Nephron progenitor cell (in vitro differentiated cells): ENCODE measurements around the gene KICS2.
A peak's percentile ranks its signal among the peaks of the same experiment; 100 is the strongest.
"Not testable (repeated sequence)": the region's sequence is repeated elsewhere in the genome, so short reads cannot be mapped to it uniquely, and the experiment has no call there.

Experiments
- DNase-seq: peaks from one replicate; pipeline ENCODE4 v3.0.0; 2021
- H3K27ac Mint-ChIP-seq: 2 replicates; pipeline ENCODE4 v1.8.0; 2021; ENCODE audit warnings: mild to moderate bottlenecking, moderate library complexity, mixed read lengths
- H3K27me3 Mint-ChIP-seq: 2 replicates; pipeline ENCODE4 v1.8.0; 2021; ENCODE audit warnings: mild to moderate bottlenecking, low read depth, mixed read lengths; ENCODE audit not compliant: poor library complexity
- H3K36me3 Mint-ChIP-seq: 2 replicates; pipeline ENCODE4 v1.8.0; 2021; ENCODE audit warnings: low read depth, mixed read lengths
- H3K4me1 Mint-ChIP-seq: 2 replicates; pipeline ENCODE4 v1.8.0; 2021; ENCODE audit warnings: mixed read lengths
- H3K4me3 Mint-ChIP-seq: 2 replicates; pipeline ENCODE4 v1.8.0; 2021; ENCODE audit warnings: mild to moderate bottlenecking, moderate library complexity, mixed read lengths
- H3K9me3 Mint-ChIP-seq: 2 replicates; pipeline ENCODE4 v1.8.0; 2021; ENCODE audit warnings: mild to moderate bottlenecking, moderate library complexity, mixed read lengths
- CTCF ChIP-seq: fragments of 200-600 bp; sonication (generic); IDR thresholded peaks from 2 replicates; pipeline ENCODE4 v1.5.0; 2021; ENCODE audit warnings: antibody characterized with exemption

KICS2 gene

GRCh38 chr12:64216239-64216638 is 5.9 kb downstream of the KICS2 start:
- H3K27ac Mint-ChIP-seq: no peak overlapping the region
- TF ChIP-seq CTCF: no peak
- peaks cover 3% of the 10 kb centered on the region for H3K27me3 Mint-ChIP-seq
- no peak for DNase-seq
- peaks cover 28% of the 10 kb centered on the region for H3K4me1 Mint-ChIP-seq
- H3K9me3 Mint-ChIP-seq: no peaks in the 10 kb centered on the region
- no peak overlapping the region for H3K4me3 Mint-ChIP-seq
- peaks cover 21% of the 10 kb centered on the region for H3K36me3 Mint-ChIP-seq

- Mint-ChIP-seq H3K9me3 (no peaks in the 10 kb centered on the region), H3K36me3 (peaks cover 21% of the 10 kb centered on the region), H3K4me3 (no peak overlapping the region), H3K27ac (no peak overlapping the region), H3K4me1 (peaks cover 7% of the 10 kb centered on the region), H3K27me3 (peaks cover 3% of the 10 kb centered on the region)
- no peak for DNase-seq
- no peak for TF ChIP-seq CTCF
These were observed 9.9 kb downstream of the KICS2 start for GRCh38 chr12:64212119-64212746.

GRCh38 chr12:64207453-64207852 is 14.6 kb downstream of the KICS2 start:
- no peak for TF ChIP-seq CTCF
- no peaks in the 10 kb centered on the region for H3K4me1 Mint-ChIP-seq
- H3K27me3 Mint-ChIP-seq: peaks cover 3% of the 10 kb centered on the region
- no peak overlapping the region for H3K4me3 Mint-ChIP-seq
- no peaks in the 10 kb centered on the region for H3K9me3 Mint-ChIP-seq
- H3K36me3 Mint-ChIP-seq: peaks cover 17% of the 10 kb centered on the region
- H3K27ac Mint-ChIP-seq: no peak overlapping the region
- no peak for DNase-seq

- Mint-ChIP-seq H3K27ac (no peak overlapping the region), H3K9me3 (peaks cover 6% of the 10 kb centered on the region), H3K4me3 (no peak overlapping the region), H3K27me3 (no peaks in the 10 kb centered on the region), H3K4me1 (no peaks in the 10 kb centered on the region), H3K36me3 (peaks cover 12% of the 10 kb centered on the region)
- no peak for TF ChIP-seq CTCF
- no peak for DNase-seq
These were observed 16.6 kb downstream of the KICS2 start for GRCh38 chr12:64205542-64205941.

- TF ChIP-seq CTCF: no peak
- peaks cover 6% of the 10 kb centered on the region for H3K9me3 Mint-ChIP-seq
- peaks cover 12% of the 10 kb centered on the region for H3K36me3 Mint-ChIP-seq
- DNase-seq: no peak
- no peak overlapping the region for H3K27ac Mint-ChIP-seq
- no peak overlapping the region for H3K4me3 Mint-ChIP-seq
- no peaks in the 10 kb centered on the region for H3K27me3 Mint-ChIP-seq
- no peaks in the 10 kb centered on the region for H3K4me1 Mint-ChIP-seq
These were observed 18.3 kb downstream of the KICS2 start for GRCh38 chr12:64203775-64204174.

GRCh38 chr12:64203036-64203435 is 19.1 kb downstream of the KICS2 start:
- no peak for TF ChIP-seq CTCF
- Mint-ChIP-seq H3K9me3 (peaks cover 6% of the 10 kb centered on the region), H3K36me3 (peaks cover 12% of the 10 kb centered on the region)

GRCh38 chr12:64195841-64196240 is 26.3 kb downstream of the KICS2 start:
- not testable (repeated sequence) for H3K27me3 Mint-ChIP-seq, DNase-seq, H3K4me1 Mint-ChIP-seq, H3K9me3 Mint-ChIP-seq, H3K27ac Mint-ChIP-seq
- peak overlapping the region; percentile 50 for H3K4me3 Mint-ChIP-seq
- H3K36me3 Mint-ChIP-seq: peaks cover 28% of the 10 kb centered on the region

More at GRCh38 chr12:64203036-64203435, 19.1 kb downstream of the KICS2 start:
- H3K4me1 Mint-ChIP-seq: no peaks in the 10 kb centered on the region
- DNase-seq: no peak
- H3K27me3 Mint-ChIP-seq: no peaks in the 10 kb centered on the region
- H3K4me3 Mint-ChIP-seq: no peak overlapping the region
- no peak overlapping the region for H3K27ac Mint-ChIP-seq
